Measurements from ENCODE around the gene ABT1.

DNA sequence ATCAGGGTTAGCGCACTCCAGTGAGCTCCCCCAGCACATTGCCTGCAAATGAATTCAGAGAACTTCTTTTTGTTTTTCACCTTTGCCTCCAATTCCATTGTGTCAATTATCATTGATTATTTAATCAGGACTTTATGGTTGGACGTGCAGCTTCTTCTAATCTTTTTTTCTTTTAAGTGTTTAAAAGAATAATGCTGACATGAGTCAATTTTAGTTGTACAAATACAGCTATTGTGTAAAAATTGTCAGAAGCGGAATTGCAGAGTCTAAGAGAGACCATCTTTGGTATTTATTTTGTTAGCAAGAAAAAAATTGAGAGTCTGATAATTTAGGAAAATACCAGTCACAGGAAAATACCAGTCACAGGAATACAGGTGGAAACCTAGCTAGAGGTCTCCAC is 5.5 kb downstream of the ABT1 start:
- TF ChIP-seq, protein P1, sequence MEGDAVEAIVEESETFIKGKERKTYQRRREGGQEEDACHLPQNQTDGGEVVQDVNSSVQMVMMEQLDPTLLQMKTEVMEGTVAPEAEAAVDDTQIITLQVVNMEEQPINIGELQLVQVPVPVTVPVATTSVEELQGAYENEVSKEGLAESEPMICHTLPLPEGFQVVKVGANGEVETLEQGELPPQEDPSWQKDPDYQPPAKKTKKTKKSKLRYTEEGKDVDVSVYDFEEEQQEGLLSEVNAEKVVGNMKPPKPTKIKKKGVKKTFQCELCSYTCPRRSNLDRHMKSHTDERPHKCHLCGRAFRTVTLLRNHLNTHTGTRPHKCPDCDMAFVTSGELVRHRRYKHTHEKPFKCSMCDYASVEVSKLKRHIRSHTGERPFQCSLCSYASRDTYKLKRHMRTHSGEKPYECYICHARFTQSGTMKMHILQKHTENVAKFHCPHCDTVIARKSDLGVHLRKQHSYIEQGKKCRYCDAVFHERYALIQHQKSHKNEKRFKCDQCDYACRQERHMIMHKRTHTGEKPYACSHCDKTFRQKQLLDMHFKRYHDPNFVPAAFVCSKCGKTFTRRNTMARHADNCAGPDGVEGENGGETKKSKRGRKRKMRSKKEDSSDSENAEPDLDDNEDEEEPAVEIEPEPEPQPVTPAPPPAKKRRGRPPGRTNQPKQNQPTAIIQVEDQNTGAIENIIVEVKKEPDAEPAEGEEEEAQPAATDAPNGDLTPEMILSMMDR (IDR thresholded peaks at IDR 0.05; ENCODE audit: low read depth, low read length, poor library complexity, severe bottlenecking), result no peak
- TF ChIP-seq EZH2phosphoT487 (IDR thresholded peaks at IDR 0.05; ENCODE audit: borderline replicate concordance, low read length), result no peak

Data from DOHH2 (cell line).